ENCODE data around the gene SLC9A9.

DNA sequence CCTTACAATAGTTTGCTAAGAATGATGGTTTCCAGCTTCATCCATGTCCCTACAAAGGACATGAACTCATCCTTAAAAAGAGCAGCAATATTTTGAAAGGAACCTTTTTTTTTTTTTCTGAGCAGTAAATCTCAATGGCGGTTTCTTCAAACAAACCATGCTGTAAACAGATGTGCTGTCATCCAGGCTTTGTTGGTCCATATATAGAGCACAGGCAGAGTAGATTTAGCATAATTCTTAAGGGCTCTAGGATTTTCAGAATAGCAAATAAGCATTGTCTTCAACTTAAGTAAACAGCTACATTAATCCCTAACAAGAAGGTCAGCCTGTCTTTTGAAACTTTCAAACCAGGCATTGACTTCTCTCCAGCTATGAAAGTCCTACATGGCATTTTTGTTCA, 334.2 kb downstream of the SLC9A9 start:
- TF ChIP-seq, protein P1, sequence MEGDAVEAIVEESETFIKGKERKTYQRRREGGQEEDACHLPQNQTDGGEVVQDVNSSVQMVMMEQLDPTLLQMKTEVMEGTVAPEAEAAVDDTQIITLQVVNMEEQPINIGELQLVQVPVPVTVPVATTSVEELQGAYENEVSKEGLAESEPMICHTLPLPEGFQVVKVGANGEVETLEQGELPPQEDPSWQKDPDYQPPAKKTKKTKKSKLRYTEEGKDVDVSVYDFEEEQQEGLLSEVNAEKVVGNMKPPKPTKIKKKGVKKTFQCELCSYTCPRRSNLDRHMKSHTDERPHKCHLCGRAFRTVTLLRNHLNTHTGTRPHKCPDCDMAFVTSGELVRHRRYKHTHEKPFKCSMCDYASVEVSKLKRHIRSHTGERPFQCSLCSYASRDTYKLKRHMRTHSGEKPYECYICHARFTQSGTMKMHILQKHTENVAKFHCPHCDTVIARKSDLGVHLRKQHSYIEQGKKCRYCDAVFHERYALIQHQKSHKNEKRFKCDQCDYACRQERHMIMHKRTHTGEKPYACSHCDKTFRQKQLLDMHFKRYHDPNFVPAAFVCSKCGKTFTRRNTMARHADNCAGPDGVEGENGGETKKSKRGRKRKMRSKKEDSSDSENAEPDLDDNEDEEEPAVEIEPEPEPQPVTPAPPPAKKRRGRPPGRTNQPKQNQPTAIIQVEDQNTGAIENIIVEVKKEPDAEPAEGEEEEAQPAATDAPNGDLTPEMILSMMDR (IDR thresholded peaks at IDR 0.05): no peak
- no peak for TF ChIP-seq POLR2A (IDR thresholded peaks at IDR 0.05)

Data from uterus (tissue), 2 donors.